ENCODE results near the gene LAMA3.

DNA sequence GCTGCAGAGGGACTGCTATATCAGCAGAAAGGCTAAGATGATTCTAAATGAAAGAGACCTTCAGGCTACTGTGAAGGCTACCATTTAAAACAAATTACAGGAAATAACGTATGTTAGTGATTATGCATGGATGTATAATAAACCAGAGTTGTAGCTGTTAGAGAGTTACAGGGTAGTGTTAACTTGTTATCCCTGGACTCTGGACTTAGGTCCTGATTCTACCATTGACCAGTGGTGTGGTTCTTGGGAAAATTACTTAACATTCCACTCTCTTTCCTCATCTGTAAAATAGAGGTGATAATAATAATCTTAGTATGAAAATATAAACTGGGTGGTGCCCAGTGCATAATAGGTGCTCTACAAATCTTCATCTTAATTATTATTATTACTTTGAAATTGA, 22.2 kb downstream of the LAMA3 start:
- TF ChIP-seq, protein P1, sequence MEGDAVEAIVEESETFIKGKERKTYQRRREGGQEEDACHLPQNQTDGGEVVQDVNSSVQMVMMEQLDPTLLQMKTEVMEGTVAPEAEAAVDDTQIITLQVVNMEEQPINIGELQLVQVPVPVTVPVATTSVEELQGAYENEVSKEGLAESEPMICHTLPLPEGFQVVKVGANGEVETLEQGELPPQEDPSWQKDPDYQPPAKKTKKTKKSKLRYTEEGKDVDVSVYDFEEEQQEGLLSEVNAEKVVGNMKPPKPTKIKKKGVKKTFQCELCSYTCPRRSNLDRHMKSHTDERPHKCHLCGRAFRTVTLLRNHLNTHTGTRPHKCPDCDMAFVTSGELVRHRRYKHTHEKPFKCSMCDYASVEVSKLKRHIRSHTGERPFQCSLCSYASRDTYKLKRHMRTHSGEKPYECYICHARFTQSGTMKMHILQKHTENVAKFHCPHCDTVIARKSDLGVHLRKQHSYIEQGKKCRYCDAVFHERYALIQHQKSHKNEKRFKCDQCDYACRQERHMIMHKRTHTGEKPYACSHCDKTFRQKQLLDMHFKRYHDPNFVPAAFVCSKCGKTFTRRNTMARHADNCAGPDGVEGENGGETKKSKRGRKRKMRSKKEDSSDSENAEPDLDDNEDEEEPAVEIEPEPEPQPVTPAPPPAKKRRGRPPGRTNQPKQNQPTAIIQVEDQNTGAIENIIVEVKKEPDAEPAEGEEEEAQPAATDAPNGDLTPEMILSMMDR (IDR thresholded peaks at IDR 0.05) = no peak
- TF ChIP-seq POLR2A (IDR thresholded peaks at IDR 0.05) = no peak
